ENCODE results near the gene SHC3. TPM values are rescaled to one million over a fixed set of nuclear protein-coding genes. Genes with fewer than 3 reads are reported as not detected.

The SHC3 gene
- polyA plus RNA-seq, 1 donor from 2014 or later: 22.9 TPM

DNA sequence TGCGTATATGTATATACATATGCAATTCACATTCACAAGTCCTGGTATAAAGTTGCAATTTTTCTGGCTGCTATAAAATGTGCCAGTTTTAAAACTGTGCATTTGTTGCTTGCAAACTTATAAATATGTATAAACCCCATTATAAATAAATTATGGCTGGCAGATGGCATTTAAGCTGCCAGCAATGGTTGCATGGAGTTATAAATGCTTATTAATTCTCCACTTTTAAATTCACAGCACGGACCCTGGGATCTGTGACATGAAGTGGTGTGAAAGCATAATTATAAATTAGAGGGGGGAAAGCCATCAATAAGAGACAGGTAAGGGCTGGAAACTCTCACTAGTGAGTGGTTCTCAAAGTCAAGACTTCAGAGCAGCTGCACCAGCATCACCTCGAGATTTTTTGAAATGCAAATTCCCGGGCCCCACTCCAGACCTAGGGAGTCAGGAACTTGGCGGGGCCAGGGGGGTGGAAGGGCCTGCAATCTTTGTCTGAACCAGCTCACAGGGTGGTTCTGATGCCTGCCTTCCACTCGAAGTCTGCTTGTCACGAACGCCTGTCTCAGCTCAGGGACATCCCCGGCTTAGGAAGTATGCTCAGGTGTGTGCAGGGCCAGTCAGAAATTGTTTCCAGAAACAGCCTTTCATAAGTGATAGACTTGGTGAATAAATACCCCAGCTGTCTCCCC is 170.4 kb downstream of the SHC3 start:
- Histone ChIP-seq H3K27me3 (ENCODE audit: insufficient read depth, low read depth, low read length) (no peaks in the 10 kb centered on the region), H3K36me3 (ENCODE audit: insufficient read depth, low read length) (no peaks in the 10 kb centered on the region), H3F3A (ENCODE audit: insufficient read depth, low read length, poor library complexity, severe bottlenecking) (no peaks in the 10 kb centered on the region), H3K27ac (ENCODE audit: low read length) (no peak overlapping the region), H2AFZ (ENCODE audit: low read depth, low read length) (no peak overlapping the region), H4K20me1 (ENCODE audit: insufficient read depth) (no peaks in the 10 kb centered on the region), H3K9me2 (ENCODE audit: insufficient read depth, low read length) (no peaks in the 10 kb centered on the region), H3K79me2 (replicated peaks; ENCODE audit: insufficient read depth, low read length) (no peaks in the 10 kb centered on the region), H3K4me2 (ENCODE audit: low read length) (no peak overlapping the region), H3K9ac (ENCODE audit: low read length) (no peak overlapping the region), H3K4me3 (ENCODE audit: low read length) (no peak overlapping the region), H3K9me3 (ENCODE audit: low read length) (no peaks in the 10 kb centered on the region)
- no peak for TF ChIP-seq MXI1 (conservative IDR thresholded peaks at IDR 0.05; ENCODE audit: poor library complexity, severe bottlenecking)
- no peak for TF ChIP-seq REST (IDR thresholded peaks at IDR 0.05; ENCODE audit: borderline replicate concordance)
- no peak for TF ChIP-seq EZH2 (IDR thresholded peaks at IDR 0.05; ENCODE audit: borderline replicate concordance, insufficient read depth, low read length, poor library complexity, severe bottlenecking)
- TF ChIP-seq SMC3 (conservative IDR thresholded peaks at IDR 0.05; ENCODE audit: poor library complexity): no peak
- no peak for TF ChIP-seq EP300 (conservative IDR thresholded peaks at IDR 0.05; ENCODE audit: poor library complexity, severe bottlenecking)
- TF ChIP-seq POLR2AphosphoS5 (IDR thresholded peaks at IDR 0.05): no peak
- TF ChIP-seq TAF1 (IDR thresholded peaks at IDR 0.05; ENCODE audit: low read depth): no peak
- TF ChIP-seq, protein P1, sequence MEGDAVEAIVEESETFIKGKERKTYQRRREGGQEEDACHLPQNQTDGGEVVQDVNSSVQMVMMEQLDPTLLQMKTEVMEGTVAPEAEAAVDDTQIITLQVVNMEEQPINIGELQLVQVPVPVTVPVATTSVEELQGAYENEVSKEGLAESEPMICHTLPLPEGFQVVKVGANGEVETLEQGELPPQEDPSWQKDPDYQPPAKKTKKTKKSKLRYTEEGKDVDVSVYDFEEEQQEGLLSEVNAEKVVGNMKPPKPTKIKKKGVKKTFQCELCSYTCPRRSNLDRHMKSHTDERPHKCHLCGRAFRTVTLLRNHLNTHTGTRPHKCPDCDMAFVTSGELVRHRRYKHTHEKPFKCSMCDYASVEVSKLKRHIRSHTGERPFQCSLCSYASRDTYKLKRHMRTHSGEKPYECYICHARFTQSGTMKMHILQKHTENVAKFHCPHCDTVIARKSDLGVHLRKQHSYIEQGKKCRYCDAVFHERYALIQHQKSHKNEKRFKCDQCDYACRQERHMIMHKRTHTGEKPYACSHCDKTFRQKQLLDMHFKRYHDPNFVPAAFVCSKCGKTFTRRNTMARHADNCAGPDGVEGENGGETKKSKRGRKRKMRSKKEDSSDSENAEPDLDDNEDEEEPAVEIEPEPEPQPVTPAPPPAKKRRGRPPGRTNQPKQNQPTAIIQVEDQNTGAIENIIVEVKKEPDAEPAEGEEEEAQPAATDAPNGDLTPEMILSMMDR (IDR thresholded peaks at IDR 0.05; ENCODE audit: poor library complexity, severe bottlenecking): no peak
- no peak for TF ChIP-seq RAD21 (conservative IDR thresholded peaks at IDR 0.05)

DNA sequence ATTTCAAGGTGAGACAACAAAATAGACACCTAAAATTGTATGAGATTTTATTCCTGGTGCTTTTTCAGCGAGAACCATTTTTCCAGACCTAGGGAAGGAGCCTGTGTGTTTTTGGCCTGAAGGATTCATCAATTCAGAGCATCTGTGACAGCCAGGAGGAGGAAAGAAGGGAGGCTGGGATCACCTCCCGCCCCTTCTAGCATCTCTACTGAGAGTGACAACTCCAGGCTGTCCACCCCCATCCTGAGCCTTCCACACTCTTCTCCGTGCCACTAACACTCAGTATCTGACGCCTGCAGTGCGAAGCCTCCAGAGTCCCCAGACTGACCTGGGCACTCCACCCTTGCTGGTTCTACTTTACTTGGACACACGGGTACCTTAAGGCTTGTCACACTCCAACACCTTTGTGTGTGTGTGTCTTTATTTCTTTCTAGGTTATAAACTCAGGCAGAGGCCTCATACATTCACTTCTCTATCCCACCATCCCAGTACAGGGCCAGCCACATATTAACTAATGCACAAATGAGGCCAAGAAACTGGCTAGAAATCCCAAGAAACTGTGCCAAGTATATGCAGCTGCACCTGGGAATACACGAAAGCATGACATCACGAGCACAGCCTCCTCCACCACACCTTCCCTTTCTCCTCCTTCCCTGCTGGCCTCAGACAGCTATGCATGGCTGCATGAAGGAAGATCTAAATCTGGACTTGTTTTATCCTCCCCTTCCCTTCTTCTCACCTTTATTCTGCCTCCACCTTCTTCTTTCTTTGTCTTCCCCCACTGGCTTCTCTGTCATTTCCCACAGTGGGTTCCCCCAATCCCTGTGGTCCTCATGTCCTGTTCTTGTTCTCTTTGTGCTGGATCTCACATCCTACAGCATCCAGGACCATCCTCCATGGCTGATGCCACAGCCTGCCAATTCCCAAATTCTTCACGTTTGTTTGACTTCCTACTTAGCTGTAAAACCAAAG is 171.3 kb downstream of the SHC3 start:
- Histone ChIP-seq H3K9me3 (ENCODE audit: low read length) (no peaks in the 10 kb centered on the region), H3K4me3 (ENCODE audit: low read length) (no peak overlapping the region), H3K9me2 (ENCODE audit: insufficient read depth, low read length) (no peaks in the 10 kb centered on the region), H2AFZ (ENCODE audit: low read depth, low read length) (no peak overlapping the region), H3K36me3 (ENCODE audit: insufficient read depth, low read length) (no peaks in the 10 kb centered on the region), H3F3A (ENCODE audit: insufficient read depth, low read length, poor library complexity, severe bottlenecking) (no peaks in the 10 kb centered on the region), H3K27ac (ENCODE audit: low read length) (no peak overlapping the region), H3K4me2 (ENCODE audit: low read length) (no peak overlapping the region), H4K20me1 (ENCODE audit: insufficient read depth) (no peaks in the 10 kb centered on the region), H3K9ac (ENCODE audit: low read length) (no peak overlapping the region), H3K79me2 (replicated peaks; ENCODE audit: insufficient read depth, low read length) (no peaks in the 10 kb centered on the region), H3K27me3 (ENCODE audit: insufficient read depth, low read depth, low read length) (no peaks in the 10 kb centered on the region)
- no peak for TF ChIP-seq REST (IDR thresholded peaks at IDR 0.05; ENCODE audit: borderline replicate concordance)
- no peak for TF ChIP-seq EZH2 (IDR thresholded peaks at IDR 0.05; ENCODE audit: borderline replicate concordance, insufficient read depth, low read length, poor library complexity, severe bottlenecking)
- no peak for TF ChIP-seq EP300 (conservative IDR thresholded peaks at IDR 0.05; ENCODE audit: poor library complexity, severe bottlenecking)
- no peak for TF ChIP-seq SMC3 (conservative IDR thresholded peaks at IDR 0.05; ENCODE audit: poor library complexity)
- TF ChIP-seq TAF1 (IDR thresholded peaks at IDR 0.05; ENCODE audit: low read depth): no peak
- TF ChIP-seq, protein P1 (IDR thresholded peaks at IDR 0.05; ENCODE audit: poor library complexity, severe bottlenecking): no peak
- no peak for TF ChIP-seq MXI1 (conservative IDR thresholded peaks at IDR 0.05; ENCODE audit: poor library complexity, severe bottlenecking)
- no peak for TF ChIP-seq RAD21 (conservative IDR thresholded peaks at IDR 0.05)
- no peak for TF ChIP-seq POLR2AphosphoS5 (IDR thresholded peaks at IDR 0.05)

All from neural cell (in vitro differentiated cells).